K562 (cell line): ENCODE results near the gene MYO1B. TPM values are rescaled to one million over a fixed set of nuclear protein-coding genes. Genes with fewer than 3 reads are reported as not detected.

ENCODE experiments used
- ATAC-seq: fragments of 200-7000 bp; cut with Tn5 transposase; 3 replicates; pipeline ENCODE4 v1.9.1; 2020; ENCODE audit warnings: moderate library complexity
- BruUV-seq: library from RNA; stranded (reverse); fragments of 400-500 nt; replicated peaks from 2 replicates; lab custom pipeline; 2021; lab: Mats Ljungman, UMichigan
- CTCF ChIA-PET: fragments of 300-600 bp; formaldehyde crosslinking; extraction: SDS; loops from one replicate; lab custom pipeline; 2021; ENCODE audit warnings: low intra/inter-chr PET ratio; lab: Yijun Ruan, JAX
- POLR2A ChIA-PET: fragments of 300-600, 350-650 bp; sonication (Branson Sonifier 250); formaldehyde crosslinking; extraction: SDS; loops from one replicate; lab custom pipeline; 2021; ENCODE audit warnings: antibody characterized with exemption, inconsistent platforms; lab: Yijun Ruan, JAX
- DNase-seq, 4 experiments: peaks; one replicate each; pipeline versions ENCODE4 v3.0.0 to v3.0.0-alpha.2; 2011 to 2018; ENCODE audit warnings: low spot score in 3 of 4, mixed read lengths in 3 of 4; ENCODE audit errors: extremely low read depth in 1 of 4
- FAIRE-seq: peaks from 2 replicates; lab custom pipeline; 2011; peaks lifted over from hg19 to GRCh38; lab: Jason Lieb, UNC
- H2AFZ ChIP-seq: 2 replicates; pipeline ENCODE4 v1.6.0; 2011; ENCODE audit warnings: low read depth, low read length, control low read depth, inconsistent platforms
- H3K27ac ChIP-seq: fragments of 200-600 bp; 3 replicates; pipeline ENCODE4 v1.8.0; 2011; ENCODE audit warnings: low read depth, mild to moderate bottlenecking, control low read depth, inconsistent platforms, low read length, moderate library complexity, mixed read lengths; ENCODE audit errors: extremely low read depth
- H3K27me3 ChIP-seq, 2 experiments: fragments of 300-600 bp in 1 of 2; 2 replicates in 1 of 2; 3 replicates in 1 of 2; pipeline versions ENCODE4 v1.6.0 to v1.8.0; 2011; ENCODE audit warnings: inconsistent platforms in 2 of 2, low read length in 2 of 2, mild to moderate bottlenecking in 1 of 2, mixed read lengths in 1 of 2, moderate library complexity in 1 of 2; ENCODE audit not compliant: control insufficient read depth in 2 of 2, insufficient read depth in 2 of 2
- H3K36me3 ChIP-seq: fragments of 300-600 bp; 3 replicates; pipeline ENCODE4 v1.8.0; 2011; ENCODE audit warnings: mild to moderate bottlenecking, low read length, inconsistent platforms; ENCODE audit not compliant: control insufficient read depth, insufficient read depth
- H3K4me1 ChIP-seq, 2 experiments: fragments of 200-600 bp in 1 of 2; replicated peaks in 1 of 2; 2 replicates in 1 of 2; 3 replicates in 1 of 2; pipeline versions ENCODE4 v1.5.1 to v1.8.0; 2011; ENCODE audit warnings: inconsistent platforms in 2 of 2, low read length in 2 of 2, mild to moderate bottlenecking in 1 of 2, mixed read lengths in 1 of 2, moderate library complexity in 1 of 2; ENCODE audit not compliant: control insufficient read depth in 2 of 2, insufficient read depth in 2 of 2
- H3K4me2 ChIP-seq: 2 replicates; pipeline ENCODE4 v1.6.1; 2011; ENCODE audit warnings: low read length, control low read depth, inconsistent platforms, mixed read lengths; ENCODE audit not compliant: insufficient read depth
- H3K4me3 ChIP-seq: fragments of 200-600 bp; sonication (generic), shearing (Covaris generic); 2 replicates; pipeline ENCODE4 v1.5.1; 2016; ENCODE audit warnings: control low read depth, inconsistent platforms
- H3K79me2 ChIP-seq: fragments of 200-600 bp; 3 replicates; pipeline ENCODE4 v1.8.0; 2011; ENCODE audit warnings: low read length, inconsistent platforms; ENCODE audit not compliant: control insufficient read depth, insufficient read depth
- H3K9ac ChIP-seq, 2 experiments: 2 replicates each; pipeline versions ENCODE4 v1.6.0 to v1.6.1; 2011; ENCODE audit warnings: low read depth in 2 of 2, low read length in 2 of 2, control low read depth in 1 of 2, inconsistent platforms in 1 of 2, mild to moderate bottlenecking in 1 of 2, mixed read lengths in 1 of 2; ENCODE audit not compliant: insufficient read depth in 1 of 2
- H3K9me1 ChIP-seq: one replicate; pipeline ENCODE4 v1.6.0; 2011; ENCODE audit warnings: inconsistent platforms, mild to moderate bottlenecking, low read length, moderate library complexity; ENCODE audit not compliant: control insufficient read depth, insufficient read depth
- H3K9me3 ChIP-seq: replicated peaks from 2 replicates; pipeline ENCODE4 v1.5.1; 2011; ENCODE audit warnings: low read depth, low read length, inconsistent platforms; ENCODE audit not compliant: control insufficient read depth, insufficient read depth
- H4K20me1 ChIP-seq: replicated peaks from 2 replicates; pipeline ENCODE4 v1.6.1; 2011; ENCODE audit warnings: low read length, inconsistent platforms, mixed read lengths; ENCODE audit not compliant: control insufficient read depth, insufficient read depth
- ATF7 ChIP-seq: fragments of 450-650 bp; IDR thresholded peaks from 2 replicates; pipeline ENCODE4 v1.7.1; 2014; ENCODE audit warnings: mild to moderate bottlenecking, moderate library complexity
- CBX8 ChIP-seq: fragments of 200-600 bp; sonication (generic); IDR thresholded peaks from 2 replicates; pipeline ENCODE4 v1.6.1; 2012; ENCODE audit warnings: borderline replicate concordance, mixed run types, low read depth, mild to moderate bottlenecking, moderate library complexity, mixed read lengths, low read length, control low read depth, inconsistent platforms; ENCODE audit not compliant: poor library complexity, severe bottlenecking; ENCODE audit errors: extremely low read depth
- E2F4 ChIP-seq: sonication (generic); formaldehyde crosslinking; IDR thresholded peaks from 2 replicates; pipeline ENCODE4 v1.8.0; 2022; ENCODE audit warnings: mild to moderate bottlenecking, low read depth, missing genetic modification reagents
- EWSR1 ChIP-seq: fragments of 450-650 bp; IDR thresholded peaks from 2 replicates; pipeline ENCODE4 v1.6.1; 2018; ENCODE audit warnings: borderline replicate concordance, mild to moderate bottlenecking, low read depth, moderate library complexity; ENCODE audit not compliant: partially characterized antibody
- GTF2E2 ChIP-seq: fragments of 200-800 bp; sonication (Bioruptor generic); IDR thresholded peaks from 2 replicates; pipeline ENCODE4 v1.6.1; 2016; ENCODE audit warnings: missing genetic modification characterization, missing compliant biosample characterization
- KAT7 ChIP-seq: sonication (generic); formaldehyde crosslinking; IDR thresholded peaks from 2 replicates; pipeline ENCODE4 v1.8.0; 2022; ENCODE audit warnings: missing genetic modification reagents, mild to moderate bottlenecking, borderline replicate concordance
- NCOA1 ChIP-seq: fragments of 450-650 bp; IDR thresholded peaks from 2 replicates; pipeline ENCODE4 v1.6.1; 2016; ENCODE audit warnings: low read depth
- NFYB ChIP-seq: IDR thresholded peaks from 2 replicates; pipeline ENCODE4 v1.6.1; 2011; ENCODE audit warnings: mild to moderate bottlenecking, moderate library complexity; ENCODE audit not compliant: insufficient read length; ENCODE audit errors: extremely low read depth
- PRDM10 ChIP-seq: fragments of 450-650 bp; IDR thresholded peaks from 2 replicates; pipeline ENCODE4 v1.6.1; 2018; ENCODE audit not compliant: partially characterized antibody
- SMARCA4 ChIP-seq: fragments of 450-650 bp; IDR thresholded peaks from 2 replicates; pipeline ENCODE4 v1.6.1; 2016
- ZNF277 ChIP-seq: fragments of 250-450 bp; sonication (Bioruptor Pico); IDR thresholded peaks from 2 replicates; pipeline ENCODE4 v1.8.0; 2022; ENCODE audit warnings: inconsistent platforms, mild to moderate bottlenecking, moderate library complexity, borderline replicate concordance
- ZNF280B ChIP-seq: fragments of 250-450 bp; sonication (Bioruptor Pico); IDR thresholded peaks from 2 replicates; pipeline ENCODE4 v1.5.1; 2021; ENCODE audit warnings: mild to moderate bottlenecking
- ZNF3 ChIP-seq: fragments of 250-450 bp; sonication (Bioruptor Pico); IDR thresholded peaks from 2 replicates; pipeline ENCODE4 v1.5.0; 2021; ENCODE audit warnings: mild to moderate bottlenecking, moderate library complexity
- ZNF699 ChIP-seq: fragments of 250-450 bp; sonication (Bioruptor Pico); IDR thresholded peaks from 2 replicates; pipeline ENCODE4 v1.8.0; 2021; ENCODE audit warnings: mild to moderate bottlenecking, moderate library complexity; ENCODE audit not compliant: insufficient replicate concordance
- WGBS: fragments of 100-300 bp; shearing (Covaris generic); methylation state at CpG from one replicate; pipeline ENCODE4 v1.1.6; 2016; ENCODE audit warnings: low coverage, mixed read lengths; ENCODE audit not compliant: insufficient coverage; ENCODE audit errors: missing lambda C conversion rate; 5-methylcytosine and 5-hydroxymethylcytosine counted together
- in situ Hi-C: fragments of 300-500 bp; cut with MboI; formaldehyde crosslinking; loops from 4 replicates; pipeline ENCODE4 v1.15.0; 2018; ENCODE audit warnings: inconsistent platforms, mixed read lengths
- intact Hi-C: fragments of 100-400 bp; cut with micrococcal nuclease; formaldehyde crosslinking; loops from 2 replicates; pipeline ENCODE4 v1.14.2; 2022
- polyA plus RNA-seq, 8 experiments: library from polyadenylated mRNA; depleted of rRNA in 4 of 8; stranded (reverse) in 5 of 8; unstranded in 3 of 8; fragments of >200 nt; fragmentation: Nextera tagmentation in 2 of 8; fragmentation: Illumina TruSeq in 1 of 8; extraction: Ambion mirVana in 2 of 8; extraction: Trizol in 1 of 8; gene quantifications; 2 replicates each; pipeline versions ENCODE4 v1.2.1 to v1.2.3, GENCODE V29; 2011 to 2014; ENCODE audit warnings: inconsistent platforms in 1 of 8, missing spikeins in 1 of 8
- total RNA-seq, 7 experiments: library from RNA; depleted of rRNA in 6 of 7; stranded (reverse); fragments of >200 nt in 6 of 7; fragmentation: Illumina TruSeq in 2 of 7; extraction: Trizol in 2 of 7; gene quantifications; 2 replicates each; pipeline versions ENCODE4 v1.2.1 to v1.2.3, GENCODE V29; 2011 to 2021; ENCODE audit warnings: low replicate concordance in 1 of 7

Gene MYO1B
- total and polyA plus RNA-seq, 9 of the 15 experiments (the other 6 are each of a cell fraction or from before 2014, with no cell fraction given): 0.04 to 0.33 (median 0.20) TPM; not detected in 5

- H3K27me3 ChIP-seq: no peaks in the 10 kb centered on the region
- no peak overlapping the region for H2AFZ ChIP-seq
- no peaks in the 10 kb centered on the region for H3K79me2 ChIP-seq
- H3K9me1 ChIP-seq: no peaks in the 10 kb centered on the region
- H3K9me3 ChIP-seq: no peaks in the 10 kb centered on the region
- DNase-seq (no peak), ATAC-seq (no peak), FAIRE-seq (no peak)
- H3K9ac ChIP-seq: no peak overlapping the region
- ChIA-PET CTCF (no interaction called here), POLR2A (no interaction called here)
- WGBS: 0% methylated on average over 4 of the region's 4 CpGs
- intact Hi-C loops: no loop called here
- H3K36me3 ChIP-seq: no peaks in the 10 kb centered on the region
- no peaks in the 10 kb centered on the region for H3K4me1 ChIP-seq
- TF ChIP-seq ATF7: no peak
- no peak for TF ChIP-seq KAT7
- TF ChIP-seq EWSR1: no peak
- no peak for TF ChIP-seq NFYB
- TF ChIP-seq PRDM10: no peak
- TF ChIP-seq ZNF280B: no peak
- no peak for TF ChIP-seq NCOA1
- no peak for TF ChIP-seq CBX8
- TF ChIP-seq ZNF277 (CRISPR knock-in tag): no peak
- TF ChIP-seq GTF2E2 (tag): no peak
- no peak for TF ChIP-seq ZNF699 (CRISPR knock-in tag)
- no peak for TF ChIP-seq ZNF3 (CRISPR knock-in tag)
- TF ChIP-seq SMARCA4: no peak
- TF ChIP-seq E2F4 (CRISPR knock-in tag): no peak
- BruUV-seq: no TSS peak
- H3K4me2 ChIP-seq: no peak overlapping the region
- in situ Hi-C loops: loop anchor here (25.0 kb wide), 1 partner anchor 308 kb away; no protein-coding TSS in a partner anchor
- H3K4me3 ChIP-seq: no peak overlapping the region
- H3K27ac ChIP-seq: no peak overlapping the region
- no peaks in the 10 kb centered on the region for H4K20me1 ChIP-seq
Observed at GRCh38 chr2:191204433-191204832, 40.8 kb upstream of the MYO1B start.
